Central memory CD8-positive, alpha-beta T cell (primary cell): Measurements from ENCODE around the gene PCNX2.

Source experiments
- ATAC-seq: fragments of 150-1000 bp; cut with Tn5 transposase; replicated peaks from 2 replicates; pipeline ENCODE4 v1.10.0; 2022; ENCODE audit warnings: mild to moderate bottlenecking, moderate FRiP score, moderate number of reproducible peaks; ENCODE audit not compliant: poor library complexity, severe bottlenecking; ENCODE audit errors: extremely low read depth
- DNase-seq, 2 donors: peaks; one replicate each; pipeline ENCODE4 v3.0.0; 2021; ENCODE audit warnings: low spot score in 2 of 2
- H3K27ac Mint-ChIP-seq: one replicate; pipeline ENCODE4 v1.8.0; 2022; ENCODE audit warnings: low read depth, mild to moderate bottlenecking, moderate library complexity, mixed read lengths
- H3K27me3 Mint-ChIP-seq: one replicate; pipeline ENCODE4 v1.8.0; 2022; ENCODE audit warnings: mixed read lengths
- H3K36me3 Mint-ChIP-seq: one replicate; pipeline ENCODE4 v1.8.0; 2022; ENCODE audit warnings: mild to moderate bottlenecking, moderate library complexity, mixed read lengths; ENCODE audit not compliant: insufficient read depth
- H3K4me1 Mint-ChIP-seq: one replicate; pipeline ENCODE4 v1.8.0; 2022; ENCODE audit warnings: mixed read lengths
- H3K4me3 Mint-ChIP-seq: one replicate; pipeline ENCODE4 v1.8.0; 2022; ENCODE audit warnings: mild to moderate bottlenecking, moderate library complexity, mixed read lengths
- H3K9me3 Mint-ChIP-seq: one replicate; pipeline ENCODE4 v1.8.0; 2022; ENCODE audit warnings: mixed read lengths

Gene PCNX2

GRCh38 chr1:233230011-233230410, 65.5 kb downstream of the PCNX2 start:
- Mint-ChIP-seq H3K4me1 (peaks cover 6% of the 10 kb centered on the region), H3K4me3 (no peak overlapping the region), H3K27me3 (no peaks in the 10 kb centered on the region), H3K27ac (no peak overlapping the region), H3K9me3 (no peaks in the 10 kb centered on the region), H3K36me3 (peaks cover 16% of the 10 kb centered on the region)
- no peak for ATAC-seq
- no peak for DNase-seq

- Mint-ChIP-seq H3K4me1 (peaks cover 6% of the 10 kb centered on the region), H3K36me3 (peaks cover 15% of the 10 kb centered on the region), H3K9me3 (no peaks in the 10 kb centered on the region), H3K4me3 (no peak overlapping the region), H3K27ac (no peak overlapping the region), H3K27me3 (no peaks in the 10 kb centered on the region)
- ATAC-seq (no peak), DNase-seq (no peak)
Measured at GRCh38 chr1:233229288-233229687, 66.2 kb downstream of the PCNX2 start.

GRCh38 chr1:233227930-233228465, 67.5 kb downstream of the PCNX2 start:
- no peak for DNase-seq
- ATAC-seq = no peak
- H3K9me3 Mint-ChIP-seq = no peaks in the 10 kb centered on the region
- no peak overlapping the region for H3K4me3 Mint-ChIP-seq
- no peaks in the 10 kb centered on the region for H3K27me3 Mint-ChIP-seq
- peaks cover 15% of the 10 kb centered on the region for H3K36me3 Mint-ChIP-seq
- H3K4me1 Mint-ChIP-seq = peaks cover 6% of the 10 kb centered on the region
- no peak overlapping the region for H3K27ac Mint-ChIP-seq

DNA sequence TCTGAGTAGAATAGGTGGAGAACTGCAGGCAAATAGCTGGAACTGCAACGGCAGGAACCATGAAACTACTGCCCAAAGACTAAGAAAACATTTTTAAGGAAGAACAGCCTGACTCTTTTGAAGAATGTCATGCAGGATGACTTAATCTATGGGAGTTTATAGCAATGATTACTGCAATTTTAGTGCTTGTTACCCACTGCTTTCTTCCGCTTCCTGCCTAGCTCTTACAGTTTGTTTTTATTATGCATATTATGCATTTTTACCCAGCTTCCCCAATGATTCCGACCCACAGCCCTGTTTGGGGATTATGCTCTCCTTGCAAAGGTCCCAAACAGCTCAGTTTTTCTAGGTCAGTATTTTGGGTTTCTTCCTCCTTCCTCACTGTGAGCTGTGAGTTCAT, 71.2 kb downstream of the PCNX2 start:
- no peak overlapping the region for H3K27ac Mint-ChIP-seq
- peaks cover 12% of the 10 kb centered on the region for H3K36me3 Mint-ChIP-seq
- H3K9me3 Mint-ChIP-seq = no peaks in the 10 kb centered on the region
- ATAC-seq = no peak
- H3K27me3 Mint-ChIP-seq = no peaks in the 10 kb centered on the region
- no peak overlapping the region for H3K4me3 Mint-ChIP-seq
- DNase-seq = no peak
- H3K4me1 Mint-ChIP-seq = no peaks in the 10 kb centered on the region

- DNase-seq = no peak
- H3K4me1 Mint-ChIP-seq = no peaks in the 10 kb centered on the region
- no peaks in the 10 kb centered on the region for H3K27me3 Mint-ChIP-seq
- H3K27ac Mint-ChIP-seq = no peak overlapping the region
- no peak overlapping the region for H3K4me3 Mint-ChIP-seq
- peaks cover 5% of the 10 kb centered on the region for H3K36me3 Mint-ChIP-seq
- ATAC-seq = no peak
- no peaks in the 10 kb centered on the region for H3K9me3 Mint-ChIP-seq
Measured at GRCh38 chr1:233217832-233218231, 77.7 kb downstream of the PCNX2 start.

- Mint-ChIP-seq H3K27me3 (no peaks in the 10 kb centered on the region), H3K9me3 (no peaks in the 10 kb centered on the region), H3K36me3 (peaks cover 9% of the 10 kb centered on the region), H3K4me3 (no peak overlapping the region), H3K4me1 (no peaks in the 10 kb centered on the region), H3K27ac (no peak overlapping the region)
- DNase-seq (no peak), ATAC-seq (no peak)
Measured at GRCh38 chr1:233216009-233216408, 79.5 kb downstream of the PCNX2 start.

DNA sequence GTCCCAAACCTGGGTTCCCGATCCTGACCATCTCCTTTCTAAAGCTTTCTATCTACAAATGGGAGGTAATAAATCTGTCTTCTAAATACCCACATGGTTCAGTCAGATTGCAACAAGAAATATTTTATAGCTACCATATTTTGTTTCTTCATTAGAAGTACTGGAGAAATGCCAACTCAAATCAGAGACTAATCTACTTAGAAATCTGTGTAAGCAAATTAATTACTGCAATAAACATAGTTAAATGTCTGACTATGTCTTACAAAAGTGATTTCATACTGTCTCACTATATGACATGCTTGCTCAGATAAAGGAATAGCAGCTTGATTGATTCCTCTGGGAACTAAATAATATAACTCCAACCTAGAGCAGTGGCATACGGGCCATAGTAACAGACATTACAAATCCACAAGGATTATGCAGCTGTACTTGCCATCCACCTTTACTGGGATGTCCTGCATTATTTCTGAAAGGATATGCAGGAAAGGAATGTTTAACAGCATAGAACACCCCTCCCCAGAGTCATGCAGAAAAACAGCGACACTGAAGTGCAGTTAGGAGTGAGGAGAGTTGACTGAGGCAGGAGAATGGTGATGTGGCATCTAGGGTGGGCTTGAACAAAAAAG, 80.3 kb downstream of the PCNX2 start:
- ATAC-seq = no peak
- Mint-ChIP-seq H3K27me3 (no peaks in the 10 kb centered on the region), H3K36me3 (peaks cover 6% of the 10 kb centered on the region), H3K4me1 (no peaks in the 10 kb centered on the region), H3K4me3 (no peak overlapping the region), H3K9me3 (no peaks in the 10 kb centered on the region), H3K27ac (no peak overlapping the region)
- DNase-seq = no peak

GRCh38 chr1:233211595-233211994, 83.9 kb downstream of the PCNX2 start:
- DNase-seq (no peak), ATAC-seq (no peak)
- H3K27ac Mint-ChIP-seq = no peak overlapping the region
- no peaks in the 10 kb centered on the region for H3K4me1 Mint-ChIP-seq
- no peaks in the 10 kb centered on the region for H3K27me3 Mint-ChIP-seq
- no peaks in the 10 kb centered on the region for H3K9me3 Mint-ChIP-seq
- H3K4me3 Mint-ChIP-seq = no peak overlapping the region
- H3K36me3 Mint-ChIP-seq = peaks cover 16% of the 10 kb centered on the region

DNA sequence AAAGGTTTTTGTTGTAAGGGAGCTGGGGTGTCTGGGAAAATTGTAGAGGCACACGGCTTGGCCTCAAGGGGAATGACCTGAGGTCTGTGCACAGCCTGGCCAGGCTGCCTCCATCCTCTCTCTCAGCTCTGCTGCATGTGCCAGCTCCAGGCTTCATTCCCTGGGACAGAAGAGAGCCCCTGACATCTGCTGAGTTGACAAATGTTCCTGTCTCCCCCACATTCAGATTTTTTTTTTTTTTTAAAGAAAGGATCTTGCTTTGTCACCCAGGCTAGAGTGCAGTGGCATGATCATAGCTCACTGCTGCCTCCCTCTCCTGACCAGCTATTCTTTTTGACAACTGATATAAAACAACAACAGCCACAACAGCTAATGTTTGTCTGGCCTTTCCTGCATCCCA, 84.4 kb downstream of the PCNX2 start:
- Mint-ChIP-seq H3K27me3 (no peaks in the 10 kb centered on the region), H3K4me3 (no peak overlapping the region), H3K36me3 (peaks cover 20% of the 10 kb centered on the region), H3K9me3 (no peaks in the 10 kb centered on the region), H3K27ac (no peak overlapping the region), H3K4me1 (no peaks in the 10 kb centered on the region)
- DNase-seq (no peak), ATAC-seq (no peak)

GRCh38 chr1:233209481-233209880, 86.0 kb downstream of the PCNX2 start:
- ATAC-seq (no peak), DNase-seq (no peak)
- H3K4me1 Mint-ChIP-seq = no peaks in the 10 kb centered on the region
- no peak overlapping the region for H3K4me3 Mint-ChIP-seq
- H3K36me3 Mint-ChIP-seq = peaks cover 22% of the 10 kb centered on the region
- H3K27ac Mint-ChIP-seq = no peak overlapping the region
- H3K9me3 Mint-ChIP-seq = no peaks in the 10 kb centered on the region
- no peaks in the 10 kb centered on the region for H3K27me3 Mint-ChIP-seq

DNA sequence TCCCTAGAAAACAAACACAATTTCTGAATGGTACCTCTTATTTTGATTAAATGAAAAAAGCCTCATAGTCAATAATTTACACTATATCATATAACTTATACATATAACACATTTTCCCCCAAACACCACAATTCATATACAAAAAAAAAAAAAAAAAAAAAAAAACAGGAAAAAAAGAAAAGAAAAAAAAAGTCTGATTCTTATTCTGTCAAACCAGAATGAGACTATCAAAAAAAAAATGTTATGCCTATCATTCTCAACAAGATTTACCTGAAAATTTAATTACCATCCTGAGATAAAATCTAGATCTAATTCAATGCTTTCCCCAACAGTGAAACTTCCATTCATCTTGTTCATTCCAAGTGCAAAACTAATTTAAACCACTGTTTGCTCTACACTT, 86.8 kb downstream of the PCNX2 start:
- H3K36me3 Mint-ChIP-seq = peaks cover 22% of the 10 kb centered on the region
- no peaks in the 10 kb centered on the region for H3K9me3 Mint-ChIP-seq
- no peaks in the 10 kb centered on the region for H3K4me1 Mint-ChIP-seq
- H3K27me3 Mint-ChIP-seq = no peaks in the 10 kb centered on the region
- DNase-seq (no peak), ATAC-seq (no peak)
- no peak overlapping the region for H3K4me3 Mint-ChIP-seq
- no peak overlapping the region for H3K27ac Mint-ChIP-seq

GRCh38 chr1:233197940-233198339, 97.6 kb downstream of the PCNX2 start:
- DNase-seq (no peak), ATAC-seq (no peak)
- H3K4me3 Mint-ChIP-seq = no peak overlapping the region
- H3K4me1 Mint-ChIP-seq = peaks cover 5% of the 10 kb centered on the region
- H3K9me3 Mint-ChIP-seq = peaks cover 6% of the 10 kb centered on the region
- H3K27ac Mint-ChIP-seq = no peak overlapping the region
- no peaks in the 10 kb centered on the region for H3K27me3 Mint-ChIP-seq
- peaks cover 32% of the 10 kb centered on the region for H3K36me3 Mint-ChIP-seq

DNA sequence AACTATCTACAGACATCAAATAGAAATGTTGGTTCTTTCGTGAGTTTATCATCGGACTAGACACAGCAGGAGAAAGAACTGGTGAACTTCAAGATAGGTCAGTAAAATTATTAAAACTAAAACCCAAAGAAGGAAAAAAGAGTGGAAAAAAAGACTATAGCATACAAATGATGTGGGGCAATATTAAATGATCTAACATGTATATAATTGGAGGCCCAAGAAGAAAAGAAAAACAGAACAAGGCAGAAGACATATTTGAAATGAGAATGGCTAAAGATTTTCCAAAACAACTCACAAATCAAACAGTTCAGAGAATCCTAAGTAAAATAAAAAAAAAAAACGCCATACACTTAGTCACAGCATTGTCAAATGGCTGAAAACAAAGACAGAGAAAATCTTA, 101.8 kb downstream of the PCNX2 start:
- DNase-seq = no peak
- Mint-ChIP-seq H3K4me3 (no peak overlapping the region), H3K4me1 (peaks cover 5% of the 10 kb centered on the region), H3K27me3 (no peaks in the 10 kb centered on the region), H3K27ac (no peak overlapping the region), H3K36me3 (peaks cover 23% of the 10 kb centered on the region), H3K9me3 (peaks cover 6% of the 10 kb centered on the region)
- ATAC-seq = no peak
